OCI-M1 (cell line): ENCODE data around the gene HCN2.

ENCODE experiments used
- DNase-seq: peaks from one replicate; lab custom pipeline; 2025; lab: John Stamatoyannopoulos, UW

The HCN2 gene

GRCh38 chr19:589693-590395 lies at the start of gene HCN2:
Gene HCN2, plus strand, starts transcription at chr19:589881. Its CDS starts 65 bp downstream, at chr19:589946.
- no peak for DNase-seq

GRCh38 chr19:540867-541637 lies 48.6 kb upstream of the HCN2 start:
- DNase-seq, result no peak

- DNase-seq, result no peak
Observed at GRCh38 chr19:541699-542098, 48.0 kb upstream of the HCN2 start.

- no peak for DNase-seq
Observed at GRCh38 chr19:542173-542866, 47.4 kb upstream of the HCN2 start.

- DNase-seq, result no peak
Observed at GRCh38 chr19:543910-544608, 45.6 kb upstream of the HCN2 start, which contains the start of gene GZMM. Gene GZMM, plus strand, starts transcription at chr19:544053. Its CDS starts 19 bp downstream, at chr19:544072.

- no peak for DNase-seq
Observed at GRCh38 chr19:547117-547516, 42.6 kb upstream of the HCN2 start.

GRCh38 chr19:547836-548720 lies 41.6 kb upstream of the HCN2 start:
- no peak for DNase-seq

- DNase-seq, result no peak
Observed at GRCh38 chr19:548886-549830, 40.5 kb upstream of the HCN2 start.

- DNase-seq, result no peak
Observed at GRCh38 chr19:554817-555216, 34.9 kb upstream of the HCN2 start.

- DNase-seq, result no peak
Observed at GRCh38 chr19:555474-555808, 34.2 kb upstream of the HCN2 start.

GRCh38 chr19:556611-557382 lies 32.9 kb upstream of the HCN2 start:
- DNase-seq, result no peak

GRCh38 chr19:558770-559439 lies 30.8 kb upstream of the HCN2 start:
- DNase-seq, result no peak

GRCh38 chr19:560121-560520 lies 29.6 kb upstream of the HCN2 start:
- DNase-seq, result no peak

- no peak for DNase-seq
Observed at GRCh38 chr19:566403-566802, 23.3 kb upstream of the HCN2 start.

- no peak for DNase-seq
Observed at GRCh38 chr19:566844-567243, 22.8 kb upstream of the HCN2 start.

- no peak for DNase-seq
Observed at GRCh38 chr19:567296-567900, 22.3 kb upstream of the HCN2 start.

- DNase-seq, result no peak
Observed at GRCh38 chr19:570251-570686, 19.4 kb upstream of the HCN2 start.

- DNase-seq, result peak; percentile 77
Observed at GRCh38 chr19:570937-571565, 18.6 kb upstream of the HCN2 start.
